ENCODE measurements around the gene PEPD.
A peak's percentile ranks its signal among the peaks of the same experiment; 100 is the strongest.

Gene PEPD

DNA sequence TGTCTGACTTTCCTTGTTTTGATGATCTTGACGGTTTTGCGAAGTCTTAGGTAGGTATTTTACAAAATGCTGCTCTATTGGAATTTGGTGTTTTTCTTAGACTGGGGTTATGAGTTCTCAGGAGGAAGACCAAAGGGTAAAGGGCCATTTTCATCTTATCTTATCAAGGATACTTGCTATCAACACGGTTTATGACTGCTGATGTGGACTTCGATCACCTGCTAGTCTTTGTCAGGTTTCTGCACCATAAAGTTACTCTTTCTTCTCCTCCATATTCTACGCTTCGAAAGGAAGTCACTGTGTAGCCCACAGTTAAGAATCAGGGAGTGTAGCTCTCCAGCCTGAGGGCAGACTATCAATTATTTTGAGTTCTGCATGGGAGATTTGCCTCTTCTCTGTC, 155.5 kb downstream of the PEPD start:
- TF ChIP-seq GATA3 (IDR thresholded peaks at IDR 0.05; ENCODE audit: low read depth, low read length): no peak
- TF ChIP-seq GATA2 (IDR thresholded peaks at IDR 0.05; ENCODE audit: low read depth, low read length): no peak

DNA sequence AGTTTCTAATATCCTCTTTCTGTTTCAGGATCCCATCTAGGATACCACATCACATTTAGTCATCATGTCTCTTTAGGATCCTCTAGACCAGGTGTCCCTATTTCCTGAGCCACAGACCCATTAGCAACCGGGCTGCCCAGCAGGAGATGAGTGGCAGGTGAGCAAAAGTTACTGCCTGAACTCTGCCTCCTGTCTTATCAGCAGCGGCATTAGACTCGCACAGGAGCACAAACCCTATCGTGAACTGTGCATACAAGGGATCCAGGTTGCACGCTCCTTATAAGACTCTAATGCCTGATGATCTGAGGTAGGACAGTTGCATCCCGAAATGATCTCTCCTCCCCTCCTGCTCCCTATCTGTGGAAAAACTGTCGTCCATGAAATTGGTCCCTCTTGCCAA, 155.9 kb downstream of the PEPD start:
- TF ChIP-seq GATA2 (IDR thresholded peaks at IDR 0.05; ENCODE audit: low read depth, low read length): no peak

DNA sequence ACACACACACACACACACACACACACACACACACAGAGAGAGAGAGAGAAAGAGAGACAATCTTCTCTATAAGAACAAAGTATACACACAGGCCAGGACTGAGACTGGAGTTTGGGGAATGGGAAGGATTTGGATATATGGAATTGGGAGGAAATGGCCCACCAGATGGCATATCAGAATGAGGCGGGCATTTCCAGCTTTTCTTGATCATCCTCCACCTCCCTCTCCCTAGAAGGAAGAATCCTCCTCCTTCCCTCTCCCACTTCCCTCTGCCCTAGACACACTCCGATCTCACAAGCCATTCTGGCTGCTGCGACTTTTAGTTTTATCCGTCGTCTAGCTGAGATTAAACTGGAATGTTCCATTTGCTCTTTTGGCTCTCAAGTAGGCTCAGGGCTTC, 158.1 kb downstream of the PEPD start:
- TF ChIP-seq GATA2 (IDR thresholded peaks at IDR 0.05; ENCODE audit: low read depth, low read length): no peak
- no peak for TF ChIP-seq GATA3 (IDR thresholded peaks at IDR 0.05; ENCODE audit: low read depth, low read length)

DNA sequence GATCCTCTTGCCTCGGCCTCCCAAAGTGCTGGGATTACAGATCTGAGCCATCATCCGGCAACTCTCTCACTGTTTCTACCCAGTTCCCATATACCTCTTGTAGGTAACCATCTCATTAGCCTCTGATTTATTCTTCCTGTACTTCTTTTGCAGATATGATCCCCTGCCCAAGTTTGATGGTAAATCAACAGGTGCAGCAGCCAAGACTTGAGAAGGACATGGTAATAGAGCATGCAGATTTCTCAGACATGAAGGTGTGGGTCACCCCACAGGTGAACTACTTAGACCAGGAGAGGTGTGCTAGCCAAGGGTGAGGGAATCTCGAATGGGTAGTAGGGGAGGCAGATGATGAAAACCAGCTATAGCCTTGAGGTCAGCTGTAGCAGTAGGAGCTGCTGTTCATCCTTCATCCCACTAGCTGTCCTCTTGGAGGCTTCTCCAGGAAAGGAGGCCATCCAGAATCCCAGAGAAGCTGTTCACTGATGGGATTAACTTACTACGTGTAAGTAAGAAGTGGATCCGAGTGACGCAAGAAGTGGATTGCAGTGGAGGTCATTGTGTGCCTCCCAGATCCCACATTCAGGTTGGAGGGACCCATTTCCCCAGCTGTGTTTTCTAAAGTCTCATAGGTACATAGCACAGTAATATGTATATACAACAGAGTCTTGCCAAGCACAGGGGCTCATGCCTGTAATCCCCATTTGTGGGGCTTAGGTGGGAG, 158.9 kb downstream of the PEPD start:
- TF ChIP-seq GATA2 (IDR thresholded peaks at IDR 0.05; ENCODE audit: low read depth, low read length) (no peak), GATA3 (IDR thresholded peaks at IDR 0.05; ENCODE audit: low read depth, low read length) (no peak)

DNA sequence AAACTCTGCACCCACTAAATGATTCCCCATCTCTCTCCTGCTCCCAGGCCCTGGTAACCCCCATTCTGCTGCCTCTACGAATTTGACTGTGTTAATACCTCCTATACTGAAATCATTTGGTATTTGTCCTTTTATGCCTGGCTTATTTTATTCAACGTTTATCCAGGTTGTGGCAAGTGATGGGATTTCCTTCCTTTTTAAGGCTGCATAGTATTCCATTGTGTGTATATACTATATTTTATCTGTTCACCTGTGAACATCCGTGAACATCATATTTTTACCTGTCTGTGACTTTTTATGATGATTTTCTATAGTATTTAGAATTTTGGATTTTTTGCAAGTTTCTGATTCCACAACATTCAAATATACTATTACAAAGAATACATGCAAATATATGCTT, 162.0 kb downstream of the PEPD start:
- TF ChIP-seq GATA2 (IDR thresholded peaks at IDR 0.05; ENCODE audit: low read depth, low read length) (no peak), GATA3 (IDR thresholded peaks at IDR 0.05; ENCODE audit: low read depth, low read length) (no peak)

DNA sequence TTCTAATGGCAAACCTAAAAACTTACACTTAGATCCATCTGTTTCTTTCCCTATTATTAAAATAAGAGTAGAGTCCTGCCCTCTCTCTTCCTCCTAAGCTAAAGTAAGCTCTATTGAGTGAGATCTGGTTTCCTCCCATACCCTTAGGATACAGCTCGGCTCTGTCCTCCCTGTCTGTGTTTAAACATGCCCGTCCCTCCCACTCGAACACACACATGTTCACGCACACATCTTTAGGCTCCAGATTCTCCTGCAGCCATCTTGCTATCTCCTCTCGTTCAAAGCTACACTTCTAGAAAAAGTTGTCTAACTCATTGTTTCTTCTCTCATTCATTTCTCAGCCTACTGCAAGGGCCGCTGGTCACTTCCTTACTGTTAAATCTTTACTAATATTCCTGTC, 163.2 kb downstream of the PEPD start:
- TF ChIP-seq GATA2 (IDR thresholded peaks at IDR 0.05; ENCODE audit: low read depth, low read length) (no peak), GATA3 (IDR thresholded peaks at IDR 0.05; ENCODE audit: low read depth, low read length) (no peak)

DNA sequence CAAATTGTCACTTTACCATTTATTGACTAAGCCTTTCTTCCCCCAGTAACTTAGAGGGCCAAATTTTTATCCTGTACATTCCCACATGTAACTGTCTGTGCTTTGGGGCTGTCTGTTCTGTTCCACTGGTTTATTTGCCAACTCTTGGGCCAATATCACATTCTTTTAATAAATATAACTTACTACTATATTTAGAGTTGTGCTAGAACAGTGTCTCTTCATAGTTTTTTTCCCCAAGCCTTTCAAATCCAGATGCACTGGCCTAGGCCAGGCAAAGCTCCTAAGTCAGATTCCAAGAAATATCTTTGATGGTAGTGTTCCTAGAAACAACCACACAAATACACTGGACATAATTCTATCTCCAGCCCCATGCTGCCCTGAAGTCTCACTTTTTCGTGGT, 164.0 kb downstream of the PEPD start:
- no peak for TF ChIP-seq GATA2 (IDR thresholded peaks at IDR 0.05; ENCODE audit: low read depth, low read length)
- TF ChIP-seq GATA3 (IDR thresholded peaks at IDR 0.05; ENCODE audit: low read depth, low read length): no peak

GRCh38 chr19:33355535-33355934, 166.1 kb downstream of the PEPD start:
- no peak for TF ChIP-seq GATA2 (IDR thresholded peaks at IDR 0.05; ENCODE audit: low read depth, low read length)
- TF ChIP-seq GATA3 (IDR thresholded peaks at IDR 0.05; ENCODE audit: low read depth, low read length): no peak

- no peak for TF ChIP-seq GATA3 (IDR thresholded peaks at IDR 0.05; ENCODE audit: low read depth, low read length)
- no peak for TF ChIP-seq GATA2 (IDR thresholded peaks at IDR 0.05; ENCODE audit: low read depth, low read length)
Measured at GRCh38 chr19:33350538-33351309, 170.9 kb downstream of the PEPD start.

GRCh38 chr19:33349319-33350289, 172.0 kb downstream of the PEPD start:
- no peak for TF ChIP-seq GATA3 (IDR thresholded peaks at IDR 0.05; ENCODE audit: low read depth, low read length)
- no peak for TF ChIP-seq GATA2 (IDR thresholded peaks at IDR 0.05; ENCODE audit: low read depth, low read length)

DNA sequence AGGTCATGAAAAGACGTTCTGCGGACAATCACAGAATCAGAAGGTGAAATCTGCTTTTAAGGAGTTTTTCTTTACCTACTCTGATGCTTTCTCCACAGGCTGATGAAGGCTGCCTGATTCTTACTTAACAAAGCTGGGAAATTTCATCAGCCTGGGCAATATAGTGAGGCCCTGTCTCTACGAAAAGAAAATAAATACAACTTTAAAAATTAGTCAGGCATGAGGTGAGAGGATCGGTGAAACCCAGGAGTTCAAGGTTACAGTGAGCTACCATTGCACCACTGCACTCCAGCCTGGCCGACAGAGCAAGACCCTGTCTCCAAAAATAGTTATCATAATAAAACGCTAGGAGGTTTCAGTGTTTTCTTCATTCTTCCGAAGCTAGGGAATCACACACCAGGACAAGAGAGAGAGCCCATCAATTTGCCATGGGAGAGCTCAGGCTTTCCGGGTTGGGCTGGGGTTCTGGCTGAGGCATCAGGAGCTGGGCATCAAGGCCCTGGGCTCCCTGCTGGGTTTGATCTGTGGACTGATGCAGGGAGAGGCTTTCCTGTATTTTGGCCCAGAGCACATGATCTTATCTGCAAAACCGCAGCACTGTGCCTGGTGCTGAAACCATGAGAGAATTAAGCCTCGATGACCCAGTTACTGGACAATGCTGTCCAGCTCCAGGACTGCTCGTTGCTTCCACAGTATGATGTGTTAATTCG, 173.1 kb downstream of the PEPD start:
- TF ChIP-seq GATA2 (IDR thresholded peaks at IDR 0.05; ENCODE audit: low read depth, low read length) (peak; percentile 94), GATA3 (IDR thresholded peaks at IDR 0.05; ENCODE audit: low read depth, low read length) (peak; percentile 67)

GRCh38 chr19:33347300-33347699, 174.3 kb downstream of the PEPD start:
- TF ChIP-seq GATA2 (IDR thresholded peaks at IDR 0.05; ENCODE audit: low read depth, low read length) (no peak), GATA3 (IDR thresholded peaks at IDR 0.05; ENCODE audit: low read depth, low read length) (no peak)

GRCh38 chr19:33346665-33347064, 174.9 kb downstream of the PEPD start:
- TF ChIP-seq GATA2 (IDR thresholded peaks at IDR 0.05; ENCODE audit: low read depth, low read length): no peak
- TF ChIP-seq GATA3 (IDR thresholded peaks at IDR 0.05; ENCODE audit: low read depth, low read length): no peak

- no peak for TF ChIP-seq GATA3 (IDR thresholded peaks at IDR 0.05; ENCODE audit: low read depth, low read length)
- no peak for TF ChIP-seq GATA2 (IDR thresholded peaks at IDR 0.05; ENCODE audit: low read depth, low read length)
Measured at GRCh38 chr19:33345163-33345562, 176.4 kb downstream of the PEPD start.

Measured in SH-SY5Y (cell line).